ENCODE data around the gene PLAC8. TPM values are rescaled to one million over a fixed set of nuclear protein-coding genes. Genes with fewer than 3 reads are reported as not detected.

PLAC8 gene
- total and polyA plus RNA-seq, 2 of the 8 experiments (the other 6 are each of a cell fraction or from before 2014, with no cell fraction given), result 0.98 to 1.1 TPM

DNA sequence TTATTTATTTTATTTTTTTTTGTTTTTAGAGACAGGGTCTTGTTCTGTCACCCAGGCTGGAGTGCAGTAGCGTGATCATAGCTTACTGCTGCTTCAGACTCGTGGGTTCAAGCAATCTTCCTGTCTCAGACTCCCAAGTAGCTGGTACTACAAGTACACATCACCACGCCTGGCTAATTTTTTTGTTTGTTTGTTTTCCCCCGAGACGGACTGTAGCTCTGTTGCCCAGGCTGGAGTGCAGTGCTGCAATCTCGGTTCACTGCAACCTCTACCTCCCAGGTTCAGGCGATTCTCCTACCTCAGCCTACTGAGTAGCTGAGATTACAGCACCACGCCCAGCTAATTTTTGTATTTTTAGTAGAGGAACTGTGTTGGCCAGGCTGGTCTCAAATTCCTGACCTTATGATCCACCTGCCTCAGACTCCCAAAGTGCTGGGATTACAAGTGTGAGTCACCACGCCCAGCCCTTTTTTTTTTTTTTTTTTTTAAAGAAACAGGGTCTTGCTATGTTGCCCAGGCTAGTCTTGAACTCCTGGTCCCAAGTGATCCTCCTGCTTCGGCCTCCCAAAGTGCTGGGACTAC lies 47.4 kb downstream of the PLAC8 start:
- Histone ChIP-seq H3K27me3 (replicated peaks in 1 of 4; ENCODE audit: control insufficient read depth in 3 of 4, extremely low read depth in 1 of 4, insufficient read depth in 3 of 4, low read length in 3 of 4) (no peaks in the 10 kb centered on the region), H3K79me2 (ENCODE audit: control insufficient read depth in 1 of 2, insufficient read depth in 2 of 2, low read length in 2 of 2) (no peaks in the 10 kb centered on the region), H3K4me3 (ENCODE audit: extremely low read depth in 1 of 4, insufficient read depth in 2 of 4, low read depth in 3 of 4, low read length in 4 of 4) (no peak overlapping the region), H2BK120ac (replicated peaks; ENCODE audit: low read depth, low read length) (no peak overlapping the region), H3K14ac (ENCODE audit: insufficient read length) (no peak overlapping the region), H3K27ac (ENCODE audit: low read depth, low read length) (no peak overlapping the region), H2BK15ac (ENCODE audit: low read length) (no peak overlapping the region), H2BK20ac (ENCODE audit: low read length) (no peak overlapping the region), H3K4ac (replicated peaks; ENCODE audit: insufficient read length, low read depth, low read length) (no peak overlapping the region), H4K20me1 (replicated peaks in 1 of 2; ENCODE audit: control insufficient read depth in 1 of 2, insufficient read depth in 2 of 2, low read length in 2 of 2) (no peaks in the 10 kb centered on the region), H3K4me2 (ENCODE audit: insufficient read depth in 1 of 2, low read depth in 2 of 2, low read length in 2 of 2) (no peak overlapping the region), H3K79me1 (ENCODE audit: low read depth, low read length) (no peaks in the 10 kb centered on the region), H3K9me3 (ENCODE audit: insufficient read depth in 2 of 2, low read depth in 1 of 2, low read length in 1 of 2) (no peaks in the 10 kb centered on the region), H4K91ac (replicated peaks; ENCODE audit: insufficient read length, low read length) (no peak overlapping the region), H2BK12ac (ENCODE audit: low read depth, low read length) (no peak overlapping the region), H3K18ac (ENCODE audit: extremely low read depth, low read length) (no peak overlapping the region), H2AFZ (ENCODE audit: low read length) (no peak overlapping the region), H4K5ac (ENCODE audit: insufficient read length, low read depth, low read length) (no peak overlapping the region), H2BK5ac (ENCODE audit: low read depth, low read length) (no peak overlapping the region), H4K8ac (ENCODE audit: extremely low read depth, insufficient read depth, low read length) (no peak overlapping the region), H3K23ac (ENCODE audit: insufficient read length) (no peak overlapping the region), H3K9ac (replicated peaks in 1 of 4; ENCODE audit: extremely low read depth in 1 of 4, low read depth in 3 of 4, low read length in 3 of 4) (no peak overlapping the region), H3K23me2 (ENCODE audit: low read depth, low read length) (no peaks in the 10 kb centered on the region), H3K36me3 (ENCODE audit: control insufficient read depth in 2 of 4, insufficient read depth in 4 of 4, low read length in 3 of 4) (peaks cover 0 to 24% (median 2%) of the 10 kb centered on the region in 4 experiments; a peak in 4 of 8 replicates), H2AK5ac (ENCODE audit: low read depth, low read length) (no peak overlapping the region), H3K4me1 (replicated peaks in 1 of 4; ENCODE audit: control insufficient read depth in 3 of 4, insufficient read depth in 4 of 4, low read length in 3 of 4) (no peaks in the 10 kb centered on the region), H3K56ac (replicated peaks; ENCODE audit: insufficient read length, low read depth, low read length) (no peak overlapping the region)
- CTCF ChIA-PET (ENCODE audit: partially characterized antibody), result interaction anchor here (0.8 to 0.9 kb wide), 2 partner anchors 43 to 200 kb away, joined by 3 read pairs; no protein-coding TSS in a partner anchor
- WGBS, 2 experiments (ENCODE audit: extremely low coverage in 1 of 2, insufficient coverage in 1 of 2, insufficient read length in 1 of 2, insufficient replicate concordance in 2 of 2, low coverage in 1 of 2, low lambda C conversion rate in 2 of 2, missing lambda C conversion rate in 1 of 2), result 94% methylated on average over 9 of the region's 10 CpGs; no CpG with 5 or more reads in 1 of the 2 experiments
- FAIRE-seq (no peak), DNase-seq (ENCODE audit: low read depth in 1 of 2, low spot score in 2 of 2) (no peak)
- POLR2A ChIA-PET (ENCODE audit: partially characterized antibody), result interaction anchor here (0.6 to 1.5 kb wide), 2 partner anchors 32 to 52 kb away, joined by 3 read pairs; partner anchors contain the start of gene COPS4
- no peak for TF ChIP-seq HDAC2 (IDR thresholded peaks at IDR 0.05; ENCODE audit: borderline replicate concordance in 1 of 2, low read depth in 2 of 2, low read length in 2 of 2)
- no peak for TF ChIP-seq POLR2AphosphoS5 (IDR thresholded peaks at IDR 0.05; ENCODE audit: low read depth, low read length)
- TF ChIP-seq BRCA1 (IDR thresholded peaks at IDR 0.05; ENCODE audit: low read depth, low read length), result no peak
- no peak for TF ChIP-seq YY1 (IDR thresholded peaks at IDR 0.05; ENCODE audit: low read depth, low read length)
- no peak for TF ChIP-seq EGR1 (IDR thresholded peaks at IDR 0.05; ENCODE audit: borderline replicate concordance, low read depth, low read length)
- no peak for TF ChIP-seq BACH1 (IDR thresholded peaks at IDR 0.05; ENCODE audit: low read length)
- no peak for TF ChIP-seq CBX8 (IDR thresholded peaks at IDR 0.05; ENCODE audit: borderline replicate concordance, low read depth, low read length)
- TF ChIP-seq SP4 (IDR thresholded peaks at IDR 0.05; ENCODE audit: low read length), result no peak
- no peak for TF ChIP-seq ATF2 (IDR thresholded peaks at IDR 0.05; ENCODE audit: low read length)
